Trophoblast cell (in vitro differentiated cells and primary cell): Measurements from ENCODE around the gene CHRM1.
"Not testable (repeated sequence)": the region's sequence is repeated elsewhere in the genome, so short reads cannot be mapped to it uniquely, and the experiment has no call there.

Experiments used
- DNase-seq, 2 donors: peaks; one replicate each; pipeline ENCODE4 v3.0.0-alpha.2; 2016
- H2AFZ ChIP-seq: 2 replicates; pipeline ENCODE4 v1.6.1; 2013; ENCODE audit warnings: low read length, moderate library complexity, mild to moderate bottlenecking; ENCODE audit not compliant: insufficient read depth, poor library complexity
- H2AK5ac ChIP-seq: 2 replicates; pipeline ENCODE4 v1.6.1; 2013; ENCODE audit warnings: mild to moderate bottlenecking, low read length
- H2BK120ac ChIP-seq: 2 replicates; pipeline ENCODE4 v1.6.1; 2013; ENCODE audit warnings: low read length, mild to moderate bottlenecking, moderate library complexity; ENCODE audit not compliant: insufficient read depth, poor library complexity
- H2BK12ac ChIP-seq: 2 replicates; pipeline ENCODE4 v1.6.1; 2013; ENCODE audit warnings: mild to moderate bottlenecking, low read length, moderate library complexity
- H2BK5ac ChIP-seq: 2 replicates; pipeline ENCODE4 v1.6.1; 2013; ENCODE audit warnings: low read length, low read depth, moderate library complexity, mild to moderate bottlenecking; ENCODE audit not compliant: poor library complexity
- H3K14ac ChIP-seq: 2 replicates; pipeline ENCODE4 v1.6.1; 2013; ENCODE audit warnings: mild to moderate bottlenecking, low read length
- H3K18ac ChIP-seq: 2 replicates; pipeline ENCODE4 v1.6.1; 2013; ENCODE audit warnings: mild to moderate bottlenecking, low read length
- H3K23ac ChIP-seq: 2 replicates; pipeline ENCODE4 v1.6.1; 2013; ENCODE audit warnings: low read length
- H3K27ac ChIP-seq: 2 replicates; pipeline ENCODE4 v1.5.1; 2013; ENCODE audit warnings: low read depth, mild to moderate bottlenecking, inconsistent platforms, low read length, moderate library complexity
- H3K27me3 ChIP-seq: 2 replicates; pipeline ENCODE4 v1.6.1; 2013; ENCODE audit warnings: inconsistent platforms, mild to moderate bottlenecking, low read length, moderate library complexity; ENCODE audit not compliant: insufficient read depth
- H3K36me3 ChIP-seq, 2 experiments: 1 replicate in 1 of 2; 2 replicates in 1 of 2; pipeline ENCODE4 v1.6.1; 2013; ENCODE audit warnings: low read length in 2 of 2, mild to moderate bottlenecking in 2 of 2, moderate library complexity in 1 of 2; ENCODE audit not compliant: insufficient read depth in 2 of 2, control insufficient read depth in 1 of 2
- H3K4ac ChIP-seq: 2 replicates; pipeline ENCODE4 v1.6.1; 2013; ENCODE audit warnings: low read depth, mild to moderate bottlenecking, low read length, moderate library complexity
- H3K4me1 ChIP-seq, 2 experiments: 1 replicate in 1 of 2; 2 replicates in 1 of 2; pipeline ENCODE4 v1.6.1; 2013; ENCODE audit warnings: low read length in 2 of 2, mild to moderate bottlenecking in 2 of 2, moderate library complexity in 1 of 2; ENCODE audit not compliant: insufficient read depth in 2 of 2, control insufficient read depth in 1 of 2
- H3K4me2 ChIP-seq: 2 replicates; pipeline ENCODE4 v1.6.1; 2013; ENCODE audit warnings: inconsistent platforms, mild to moderate bottlenecking, low read length, moderate library complexity
- H3K4me3 ChIP-seq: 2 replicates; pipeline ENCODE4 v1.5.1; 2013; ENCODE audit warnings: mild to moderate bottlenecking, low read depth, low read length, inconsistent platforms
- H3K79me1 ChIP-seq: one replicate; pipeline ENCODE4 v1.6.1; 2013; ENCODE audit warnings: low read length
- H3K79me2 ChIP-seq: 2 replicates; pipeline ENCODE4 v1.6.1; 2013; ENCODE audit warnings: low read length, mild to moderate bottlenecking; ENCODE audit not compliant: control insufficient read depth, insufficient read depth, poor library complexity
- H3K9ac ChIP-seq: 2 replicates; pipeline ENCODE4 v1.6.1; 2013; ENCODE audit warnings: mild to moderate bottlenecking, low read length
- H3K9me3 ChIP-seq: 2 replicates; pipeline ENCODE4 v1.6.1; 2013; ENCODE audit warnings: low read depth, mild to moderate bottlenecking, control low read depth, inconsistent platforms, low read length; ENCODE audit not compliant: insufficient read depth
- H4K12ac ChIP-seq: 2 replicates; pipeline ENCODE4 v1.6.1; 2013; ENCODE audit warnings: low read depth, mild to moderate bottlenecking, low read length, moderate library complexity
- H4K8ac ChIP-seq: 2 replicates; pipeline ENCODE4 v1.6.1; 2013; ENCODE audit warnings: low read depth, mild to moderate bottlenecking, low read length, moderate library complexity
- H4K91ac ChIP-seq: one replicate; pipeline ENCODE4 v1.6.1; 2013; ENCODE audit warnings: low read depth, mild to moderate bottlenecking, low read length, moderate library complexity
- WGBS: extraction: QIAGEN DNeasy Blood & Tissue Kit; methylation state at CpG from one replicate; pipeline ENCODE4 v1.1.7; 2013; ENCODE audit warnings: missing lambda C conversion rate; ENCODE audit not compliant: insufficient read length, insufficient coverage; ENCODE audit errors: extremely low coverage; 5-methylcytosine and 5-hydroxymethylcytosine counted together

Gene CHRM1

GRCh38 chr11:62865635-62866034 lies 55.5 kb downstream of the CHRM1 start:
- H4K8ac ChIP-seq = no peak overlapping the region
- H3K23ac ChIP-seq = no peak overlapping the region
- no peak overlapping the region for H3K27ac ChIP-seq
- no peak overlapping the region for H2AFZ ChIP-seq
- peaks cover 2% of the 10 kb centered on the region for H3K79me1 ChIP-seq
- H3K18ac ChIP-seq = no peak overlapping the region
- no peaks in the 10 kb centered on the region for H3K9me3 ChIP-seq
- H3K14ac ChIP-seq = no peak overlapping the region
- WGBS = no CpG with 5 or more reads among the region's 6 CpGs
- no peak overlapping the region for H2BK12ac ChIP-seq
- no peak for DNase-seq
- H4K91ac ChIP-seq = no peak overlapping the region
- H2AK5ac ChIP-seq = no peak overlapping the region
- peaks cover under 1 to 5% of the 10 kb centered on the region in 2 experiments for H3K4me1 ChIP-seq
- peaks cover 4 to 5% of the 10 kb centered on the region in 2 experiments for H3K36me3 ChIP-seq
- no peak overlapping the region for H4K12ac ChIP-seq
- H3K4ac ChIP-seq = no peak overlapping the region
- no peak overlapping the region for H3K9ac ChIP-seq
- H3K4me2 ChIP-seq = no peak overlapping the region
- no peak overlapping the region for H3K4me3 ChIP-seq
- H3K27me3 ChIP-seq = no peaks in the 10 kb centered on the region
- no peak overlapping the region for H2BK5ac ChIP-seq
- peaks cover 2% of the 10 kb centered on the region for H3K79me2 ChIP-seq
- no peak overlapping the region for H2BK120ac ChIP-seq

- Histone ChIP-seq H2AK5ac (no peak overlapping the region), H4K12ac (no peak overlapping the region), H2BK12ac (no peak overlapping the region), H2BK5ac (no peak overlapping the region), H3K79me1 (peaks cover 7% of the 10 kb centered on the region), H3K9me3 (no peaks in the 10 kb centered on the region), H3K27me3 (no peaks in the 10 kb centered on the region), H4K8ac (no peak overlapping the region), H3K79me2 (peaks cover 4% of the 10 kb centered on the region), H2AFZ (no peak overlapping the region), H2BK120ac (no peak overlapping the region), H3K27ac (no peak overlapping the region), H4K91ac (no peak overlapping the region), H3K4me3 (no peak overlapping the region), H3K36me3 (peaks cover 4% of the 10 kb centered on the region in 2 experiments), H3K4me2 (no peak overlapping the region), H3K18ac (no peak overlapping the region), H3K4me1 (peaks cover 6 to 13% of the 10 kb centered on the region in 2 experiments), H3K9ac (no peak overlapping the region), H3K23ac (no peak overlapping the region), H3K14ac (no peak overlapping the region), H3K4ac (peak overlapping the region; percentile 85)
- DNase-seq = no peak
- no CpG with 5 or more reads among the region's 4 CpGs for WGBS
Measured at GRCh38 chr11:62863687-62864335, 57.4 kb downstream of the CHRM1 start.

- not testable (repeated sequence) for H4K12ac ChIP-seq, H4K8ac ChIP-seq, H3K27me3 ChIP-seq, DNase-seq, H3K18ac ChIP-seq, H3K36me3 ChIP-seq, H3K9me3 ChIP-seq, H3K14ac ChIP-seq, H2AFZ ChIP-seq, H3K23ac ChIP-seq, H2BK12ac ChIP-seq, H2BK120ac ChIP-seq, H3K4me3 ChIP-seq, H3K4me2 ChIP-seq, H3K9ac ChIP-seq, H3K79me2 ChIP-seq, H3K27ac ChIP-seq, H2AK5ac ChIP-seq
- peaks cover 14% of the 10 kb centered on the region for H3K79me1 ChIP-seq
- peaks cover 12 to 22% of the 10 kb centered on the region in 2 experiments for H3K4me1 ChIP-seq
- H2BK5ac ChIP-seq = peak overlapping the region; percentile 4
- H3K4ac ChIP-seq = peak overlapping the region; percentile 27
- no CpG with 5 or more reads among the region's 16 CpGs for WGBS
- H4K91ac ChIP-seq = peak overlapping the region; percentile 33
Measured at GRCh38 chr11:62861564-62862192, 59.5 kb downstream of the CHRM1 start.

GRCh38 chr11:62860835-62861563 lies 60.2 kb downstream of the CHRM1 start:
- WGBS = no CpG with 5 or more reads among the region's 5 CpGs

More at GRCh38 chr11:62860835-62861563, 60.2 kb downstream of the CHRM1 start:
- Histone ChIP-seq H3K27me3 (no peaks in the 10 kb centered on the region), H3K4me1 (peaks cover 12 to 22% of the 10 kb centered on the region in 2 experiments), H3K23ac (no peak overlapping the region), H2BK120ac (no peak overlapping the region), H3K4ac (peak overlapping the region; percentile 9), H4K91ac (peak overlapping the region; percentile 42), H3K9me3 (no peaks in the 10 kb centered on the region), H3K18ac (no peak overlapping the region), H2AFZ (no peak overlapping the region), H4K12ac (no peak overlapping the region), H3K14ac (no peak overlapping the region), H2BK12ac (no peak overlapping the region), H3K27ac (no peak overlapping the region), H3K4me2 (no peak overlapping the region), H3K9ac (no peak overlapping the region), H2AK5ac (no peak overlapping the region), H3K36me3 (peaks cover 2 to 4% of the 10 kb centered on the region in 2 experiments), H3K4me3 (no peak overlapping the region), H3K79me2 (peaks cover 9% of the 10 kb centered on the region), H4K8ac (no peak overlapping the region), H2BK5ac (peak overlapping the region; percentile 4), H3K79me1 (peaks cover 18% of the 10 kb centered on the region)
- DNase-seq = no peak
